GM19438 (cell line): ENCODE results near the gene DGLUCY.
"Not testable (repeated sequence)": the region's sequence is repeated elsewhere in the genome, so short reads cannot be mapped to it uniquely, and the experiment has no call there.

Experiments
- ATAC-seq: cut with Tn5 transposase; IDR thresholded peaks from one replicate; pipeline ENCODE4 v1.9.1; 2021; ENCODE audit warnings: low read depth; ENCODE audit not compliant: unreplicated experiment

Gene DGLUCY

GRCh38 chr14:91197631-91198030, 83.8 kb downstream of the DGLUCY start:
- ATAC-seq, result no peak

DNA sequence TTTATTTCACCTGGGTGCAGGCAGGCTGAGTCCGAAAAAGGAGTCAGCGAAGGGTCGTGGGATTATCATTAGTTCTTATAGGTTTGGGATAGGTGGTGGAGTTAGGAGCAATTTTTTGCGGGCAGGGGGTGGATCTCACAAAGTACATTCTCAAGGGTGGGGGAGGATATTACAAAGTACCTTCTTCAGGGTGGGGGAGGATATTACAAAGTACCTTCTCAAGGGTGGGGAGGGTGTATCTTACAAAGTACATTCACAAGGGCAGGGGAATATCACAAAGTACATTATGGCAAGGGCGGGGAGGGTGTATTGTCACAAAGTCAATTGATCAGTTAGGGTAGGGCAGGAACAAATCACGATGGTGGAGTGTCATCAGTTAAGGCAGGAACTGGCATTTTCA, 86.9 kb downstream of the DGLUCY start:
- not testable (repeated sequence) for ATAC-seq

- no peak for ATAC-seq
Measured at GRCh38 chr14:91202234-91202974, 88.5 kb downstream of the DGLUCY start.

DNA sequence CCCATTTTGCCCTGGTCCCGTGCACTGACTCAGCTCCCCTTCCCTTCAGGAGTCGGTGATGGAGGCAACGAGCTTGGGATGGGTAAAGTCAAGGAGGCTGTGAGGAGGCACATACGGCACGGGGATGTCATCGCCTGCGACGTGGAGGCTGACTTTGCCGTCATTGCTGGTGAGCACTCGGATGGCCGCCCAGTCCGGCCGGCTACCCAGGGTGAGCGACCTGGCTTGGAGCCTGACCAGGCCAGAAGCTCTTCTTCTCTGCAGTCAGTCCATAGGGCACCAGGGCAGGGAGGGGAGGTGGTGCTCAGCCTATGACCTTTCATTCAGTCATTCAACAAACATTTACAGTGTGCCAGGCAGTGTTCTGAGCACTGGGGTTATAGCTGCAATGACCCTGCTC, 90.8 kb downstream of the DGLUCY start:
- no peak for ATAC-seq

GRCh38 chr14:91205459-91205858, 91.6 kb downstream of the DGLUCY start:
- no peak for ATAC-seq

GRCh38 chr14:91207008-91207407, 93.1 kb downstream of the DGLUCY start:
- no peak for ATAC-seq

- no peak for ATAC-seq
Measured at GRCh38 chr14:91211017-91211416, 97.1 kb downstream of the DGLUCY start.

- ATAC-seq, result no peak
Measured at GRCh38 chr14:91214306-91214705, 100.4 kb downstream of the DGLUCY start.

GRCh38 chr14:91215381-91215780, 101.5 kb downstream of the DGLUCY start:
- ATAC-seq, result no peak

GRCh38 chr14:91216731-91217226, 102.9 kb downstream of the DGLUCY start:
- no peak for ATAC-seq

- no peak for ATAC-seq
Measured at GRCh38 chr14:91218014-91218413, 104.1 kb downstream of the DGLUCY start.

- no peak for ATAC-seq
Measured at GRCh38 chr14:91219517-91220389, 105.9 kb downstream of the DGLUCY start.

DNA sequence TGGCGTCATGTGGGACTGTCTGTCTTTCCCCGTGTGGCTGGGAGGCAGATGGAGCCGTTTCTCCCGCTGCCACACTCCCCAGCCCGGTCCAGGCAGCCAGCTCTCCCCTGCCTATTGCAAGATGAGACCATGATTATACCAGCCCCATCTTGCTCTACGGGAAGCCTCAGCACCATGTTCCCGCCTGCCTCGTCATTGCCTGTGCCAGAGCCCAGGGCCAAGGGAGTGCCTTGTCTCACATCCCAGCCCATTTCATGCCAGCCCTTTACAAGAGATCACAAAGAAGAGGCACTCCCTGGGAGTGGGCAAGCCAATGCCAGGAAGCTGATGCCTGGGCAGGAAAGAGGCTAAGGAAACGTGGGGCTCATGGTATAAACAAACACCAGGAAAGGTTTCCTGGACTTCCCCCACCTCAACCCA, 106.7 kb downstream of the DGLUCY start:
- ATAC-seq, result no peak

- no peak for ATAC-seq
Measured at GRCh38 chr14:91221270-91221669, 107.4 kb downstream of the DGLUCY start.

DNA sequence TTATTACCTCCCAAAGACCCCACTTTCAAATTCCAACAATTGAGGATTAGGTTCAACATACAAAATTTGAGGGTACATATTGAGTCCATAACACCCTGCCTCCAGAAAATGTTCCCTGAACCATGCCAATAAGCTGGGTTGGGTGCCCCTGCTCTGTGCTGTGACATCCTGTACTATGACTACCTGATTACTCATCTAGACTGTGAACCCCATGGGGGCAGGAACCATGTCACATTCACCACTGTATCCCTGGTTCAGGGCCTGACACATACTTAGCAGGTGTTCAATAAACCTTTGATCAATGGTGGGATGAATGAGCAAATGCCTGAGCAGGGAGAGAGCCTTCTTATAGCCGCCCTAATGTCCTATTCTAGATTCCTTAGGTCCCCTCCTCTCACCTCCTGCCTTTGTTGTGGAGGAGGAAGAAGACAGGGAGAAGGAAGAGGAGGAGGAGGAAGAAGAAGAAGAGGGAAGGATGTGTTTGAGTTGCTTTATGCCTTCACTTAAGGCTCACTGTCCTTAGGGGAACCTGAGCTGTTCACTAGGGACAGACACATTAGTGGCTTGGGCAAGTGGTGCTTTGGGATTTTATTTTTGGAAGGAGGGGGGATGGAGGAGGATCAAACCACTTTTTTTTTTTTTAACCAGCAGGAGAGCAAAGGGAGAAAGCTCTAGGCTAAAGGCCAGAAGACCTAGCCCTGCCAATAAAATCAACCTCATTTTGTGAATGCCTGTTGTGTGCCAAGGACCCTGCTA, 109.3 kb downstream of the DGLUCY start:
- ATAC-seq, result no peak

DNA sequence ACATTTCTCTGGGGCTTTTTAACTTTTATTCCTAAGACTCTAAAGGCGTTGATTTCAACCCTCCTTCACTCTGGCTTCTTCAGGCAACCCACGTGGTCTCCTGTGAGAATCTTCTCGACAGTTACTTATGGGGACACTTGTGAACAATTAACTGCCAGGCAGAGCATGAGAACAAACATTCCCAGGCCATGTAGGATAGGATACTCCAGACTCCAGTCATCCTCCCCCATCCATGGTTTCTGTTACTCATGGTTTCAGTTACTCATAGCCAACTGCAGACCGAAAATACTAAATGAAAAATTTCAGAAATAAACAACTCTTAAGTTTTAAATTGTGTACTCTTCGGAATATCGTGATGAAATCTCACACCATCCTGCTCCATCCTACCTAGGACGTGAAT, 111.2 kb downstream of the DGLUCY start:
- ATAC-seq, result no peak

- ATAC-seq, result not testable (repeated sequence)
Measured at GRCh38 chr14:91226360-91226759, 112.5 kb downstream of the DGLUCY start.

DNA sequence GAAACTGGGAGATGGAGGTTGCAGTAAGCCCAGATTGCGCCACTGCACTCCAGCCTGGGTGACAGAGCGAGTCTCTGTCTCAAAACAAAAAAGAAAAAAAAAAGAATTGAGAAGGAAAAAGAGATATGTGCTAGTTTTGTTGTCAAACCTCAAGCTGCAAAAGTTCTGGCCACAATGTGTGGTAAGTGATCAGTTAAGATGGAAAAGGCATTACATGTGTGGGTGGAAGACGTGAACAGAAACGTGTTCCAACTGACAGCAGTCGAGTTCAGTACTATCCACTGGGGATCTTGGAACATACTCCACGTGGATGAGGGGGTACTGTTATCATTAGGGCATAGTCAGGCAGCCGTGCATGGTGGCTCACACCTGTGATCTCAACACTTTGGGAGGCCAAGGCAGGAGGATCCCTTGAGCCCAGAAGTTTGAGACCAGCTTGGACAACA, 113.3 kb downstream of the DGLUCY start:
- no peak for ATAC-seq

- peak; percentile 84 for ATAC-seq
Measured at GRCh38 chr14:91228112-91229004, 114.5 kb downstream of the DGLUCY start.

DNA sequence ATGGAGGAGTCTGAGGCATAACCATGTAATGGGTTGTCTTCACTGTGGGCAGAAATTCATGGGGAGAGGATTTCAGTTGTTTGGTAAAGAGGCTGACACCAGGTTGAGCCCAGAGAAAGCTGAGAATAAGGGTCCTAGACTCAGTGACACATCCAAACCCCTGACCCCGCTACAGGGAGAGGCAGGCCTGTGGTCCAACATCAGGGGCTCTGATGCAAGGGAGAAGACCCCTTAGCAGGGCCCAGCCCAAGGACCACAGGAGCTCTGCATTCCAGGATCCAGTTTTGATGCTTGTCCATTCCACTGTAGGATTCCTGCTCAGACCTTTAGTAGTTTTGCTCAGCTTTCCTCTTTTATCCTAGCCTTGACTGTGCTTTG, 115.1 kb downstream of the DGLUCY start:
- ATAC-seq, result no peak
